HG02943 (cell line): Measurements from ENCODE around the gene CRIP2.

Experiments used
- ATAC-seq: cut with Tn5 transposase; IDR thresholded peaks from one replicate; pipeline ENCODE4 v1.9.1; 2021; ENCODE audit warnings: mild to moderate bottlenecking, low read depth, moderate library complexity; ENCODE audit not compliant: unreplicated experiment

CRIP2 gene, protein sequence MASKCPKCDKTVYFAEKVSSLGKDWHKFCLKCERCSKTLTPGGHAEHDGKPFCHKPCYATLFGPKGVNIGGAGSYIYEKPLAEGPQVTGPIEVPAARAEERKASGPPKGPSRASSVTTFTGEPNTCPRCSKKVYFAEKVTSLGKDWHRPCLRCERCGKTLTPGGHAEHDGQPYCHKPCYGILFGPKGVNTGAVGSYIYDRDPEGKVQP

GRCh38 chr14:105474483-105475268 is at the start of gene CRIP2:
Gene CRIP2 (plus strand): TSS chr14:105474821. CDS start chr14:105474863, 42 bp downstream.
- ATAC-seq = no peak

GRCh38 chr14:105424861-105425260 is 49.8 kb upstream of the CRIP2 start:
- ATAC-seq = no peak

GRCh38 chr14:105425823-105426247 is 48.8 kb upstream of the CRIP2 start:
- ATAC-seq = no peak

DNA sequence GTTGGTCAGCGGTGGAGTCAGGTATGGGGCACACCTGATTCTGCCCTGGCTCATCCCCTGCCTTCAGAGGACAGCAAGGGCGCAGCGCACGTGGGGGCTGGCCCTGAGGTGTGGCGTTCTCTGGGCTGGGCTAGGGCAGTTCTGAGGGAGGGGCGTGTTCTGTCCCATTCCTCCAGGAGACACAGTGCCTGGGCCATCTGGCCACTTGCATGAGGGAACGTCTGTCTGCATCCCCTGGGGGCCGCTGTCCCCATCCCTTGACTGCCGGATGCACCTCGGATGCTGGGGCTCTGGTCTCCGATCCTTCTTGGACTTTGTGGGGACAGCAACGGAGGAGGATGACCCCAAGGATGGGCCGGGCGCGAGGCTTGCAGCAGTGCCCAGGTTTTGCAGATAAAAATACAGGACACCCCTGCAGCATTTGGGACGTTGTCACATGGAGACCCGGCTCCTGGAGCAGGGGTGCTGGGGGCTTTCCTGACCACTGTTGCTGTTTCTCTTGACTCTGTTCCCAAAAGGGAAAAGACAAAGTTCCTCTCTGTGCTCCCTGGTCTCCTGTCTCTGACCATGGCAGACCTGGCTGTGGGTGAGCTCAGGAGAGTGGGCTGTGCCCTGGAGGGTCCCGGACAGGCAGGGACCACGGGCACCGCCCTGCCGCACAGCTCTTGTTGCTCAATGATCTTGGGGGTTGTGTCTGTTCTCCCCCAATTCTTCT is 48.0 kb upstream of the CRIP2 start:
- ATAC-seq = no peak

GRCh38 chr14:105427412-105427811 is 47.2 kb upstream of the CRIP2 start:
- no peak for ATAC-seq

GRCh38 chr14:105427936-105428485 is 46.6 kb upstream of the CRIP2 start:
- ATAC-seq = no peak

GRCh38 chr14:105430042-105430441 is 44.6 kb upstream of the CRIP2 start:
- no peak for ATAC-seq

DNA sequence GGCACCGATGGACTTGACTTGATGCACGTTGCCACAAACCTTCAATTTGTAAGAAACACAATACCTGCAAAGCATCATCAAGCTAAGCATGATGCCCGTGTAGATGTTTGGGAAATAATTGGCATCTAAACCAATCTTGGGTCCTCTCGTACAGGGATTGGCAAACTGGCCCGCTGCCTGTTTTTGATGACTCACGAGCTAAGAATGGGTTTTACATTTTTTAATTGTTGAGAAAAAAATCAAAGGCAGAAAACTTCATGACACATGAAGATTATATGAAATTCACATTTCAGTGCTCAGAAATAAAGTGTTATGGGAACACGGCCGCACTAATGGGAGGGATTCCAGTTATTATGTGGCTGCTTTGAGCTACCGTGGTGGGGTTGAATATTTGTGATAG is 44.1 kb upstream of the CRIP2 start:
- ATAC-seq = no peak

GRCh38 chr14:105431256-105431655 is 43.4 kb upstream of the CRIP2 start:
- no peak for ATAC-seq

DNA sequence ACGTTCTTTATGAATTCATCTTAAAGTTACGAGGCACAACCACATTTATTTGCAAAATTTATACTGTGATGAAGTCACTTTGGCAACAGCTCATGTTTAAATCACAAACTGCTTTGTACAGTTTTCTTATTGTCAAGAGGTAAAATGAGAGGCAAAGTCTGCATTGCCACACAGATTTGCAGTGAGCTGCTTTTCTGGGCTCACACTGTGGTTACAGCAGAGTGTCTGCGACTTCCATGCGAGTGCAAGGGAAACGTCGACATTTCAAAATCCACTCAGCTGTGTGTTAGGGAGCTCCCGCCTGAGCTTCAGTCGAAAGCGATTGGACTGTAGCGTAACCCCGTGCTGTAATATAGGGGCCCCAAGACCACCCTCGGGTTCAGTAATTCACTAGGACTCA is 42.0 kb upstream of the CRIP2 start:
- no peak for ATAC-seq

DNA sequence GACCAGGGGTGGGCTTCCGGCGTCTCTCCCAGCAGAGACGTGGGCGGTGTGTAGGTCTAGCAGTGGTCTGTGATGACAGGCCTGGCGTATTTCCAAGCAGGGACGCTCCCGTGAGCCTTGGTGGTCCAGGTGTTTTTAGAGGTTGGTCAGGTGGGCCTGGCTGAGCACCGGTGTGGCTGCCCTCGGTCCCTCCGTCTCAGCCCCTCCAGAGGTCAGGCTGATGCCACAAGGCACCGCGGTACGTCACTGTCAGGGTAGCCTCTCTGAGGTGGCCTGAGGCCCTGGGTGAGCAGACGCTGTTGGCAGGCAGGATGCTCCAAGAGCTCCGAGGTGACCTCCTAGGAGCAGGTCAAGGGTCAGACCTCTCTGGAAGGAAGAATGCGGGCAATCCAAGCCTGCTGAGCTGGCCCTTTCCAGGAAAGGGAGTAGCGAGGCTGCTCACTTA is 41.4 kb upstream of the CRIP2 start:
- no peak for ATAC-seq

GRCh38 chr14:105436402-105436801 is 38.2 kb upstream of the CRIP2 start:
- ATAC-seq = no peak

DNA sequence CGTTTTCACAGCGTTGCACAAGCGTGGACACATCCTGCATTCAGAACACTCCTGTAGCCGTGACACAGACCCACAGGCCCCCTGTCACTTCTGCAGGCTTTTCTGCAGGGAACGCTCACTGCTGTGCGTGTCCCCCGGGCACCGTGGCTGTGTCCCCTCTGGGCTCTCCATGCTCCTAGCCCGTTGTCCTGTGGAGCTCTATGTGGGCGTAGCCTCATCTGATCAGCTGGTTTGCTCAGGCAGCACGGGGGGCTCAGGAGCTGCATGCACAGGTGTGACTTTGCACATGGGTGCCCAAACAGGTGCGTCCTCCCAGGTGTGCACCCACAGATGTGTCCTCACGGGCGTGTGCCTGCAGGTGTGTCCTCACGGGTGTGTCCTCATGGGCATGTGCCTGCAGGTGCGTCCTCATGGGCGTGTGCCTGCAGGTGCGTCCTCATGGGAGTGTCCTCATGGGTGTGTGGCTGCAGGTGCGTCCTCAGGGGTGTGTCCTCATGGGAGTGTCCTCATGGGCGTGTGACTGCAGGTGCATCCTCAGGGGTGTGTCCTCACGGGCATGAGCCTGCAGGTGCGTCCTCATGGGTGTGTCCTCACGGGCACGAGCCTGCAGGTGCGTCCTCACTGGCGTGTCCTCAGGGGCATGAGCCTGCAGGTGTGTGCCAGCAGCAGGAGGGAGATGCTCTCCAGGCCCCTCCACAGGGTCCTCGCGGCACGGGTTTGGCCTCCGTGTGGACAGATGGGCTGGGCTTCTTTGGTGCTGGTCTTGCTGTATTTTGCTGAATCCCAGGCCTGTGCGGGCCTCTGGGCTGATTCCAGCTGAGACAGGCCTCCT is 37.5 kb upstream of the CRIP2 start:
- ATAC-seq = no peak

DNA sequence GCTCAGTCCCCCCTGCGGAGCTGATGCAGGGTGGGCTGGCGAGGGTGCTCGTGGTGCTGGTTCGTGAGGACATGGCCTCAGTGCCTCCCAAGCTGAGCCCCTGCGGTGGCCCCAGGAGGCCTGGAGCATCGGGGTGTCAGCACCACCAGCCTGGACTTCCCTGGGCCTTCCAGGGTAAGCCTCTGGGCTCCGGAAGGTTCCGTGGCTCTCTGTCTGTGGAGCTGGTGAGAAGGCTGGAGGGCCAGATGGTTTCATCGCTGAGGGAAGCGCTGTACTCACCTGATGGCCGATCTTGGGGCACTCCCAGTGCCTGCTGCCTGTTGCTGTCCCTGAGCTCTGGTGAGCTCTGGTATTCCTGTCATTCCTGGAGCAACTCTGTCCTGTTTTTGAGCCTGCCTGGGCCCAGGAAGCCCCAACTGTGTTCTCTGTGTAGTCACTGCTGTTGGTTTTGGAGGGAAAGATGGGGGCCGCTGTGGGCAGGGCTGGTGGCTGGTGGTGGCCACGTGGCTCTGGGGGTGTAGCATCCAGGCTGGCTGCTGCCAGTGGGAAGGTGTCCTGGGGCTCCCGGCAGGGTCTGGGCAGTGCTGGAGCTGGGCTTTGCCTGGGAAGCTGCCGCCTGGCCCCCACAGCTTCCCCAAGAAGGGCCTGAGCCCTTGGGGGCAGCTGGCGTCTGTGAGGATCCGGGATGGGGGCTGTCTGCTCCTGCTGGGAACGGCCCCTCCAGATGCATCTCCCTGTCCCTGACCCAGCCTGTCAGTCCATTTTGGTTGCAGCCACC is 36.7 kb upstream of the CRIP2 start:
- ATAC-seq = no peak

DNA sequence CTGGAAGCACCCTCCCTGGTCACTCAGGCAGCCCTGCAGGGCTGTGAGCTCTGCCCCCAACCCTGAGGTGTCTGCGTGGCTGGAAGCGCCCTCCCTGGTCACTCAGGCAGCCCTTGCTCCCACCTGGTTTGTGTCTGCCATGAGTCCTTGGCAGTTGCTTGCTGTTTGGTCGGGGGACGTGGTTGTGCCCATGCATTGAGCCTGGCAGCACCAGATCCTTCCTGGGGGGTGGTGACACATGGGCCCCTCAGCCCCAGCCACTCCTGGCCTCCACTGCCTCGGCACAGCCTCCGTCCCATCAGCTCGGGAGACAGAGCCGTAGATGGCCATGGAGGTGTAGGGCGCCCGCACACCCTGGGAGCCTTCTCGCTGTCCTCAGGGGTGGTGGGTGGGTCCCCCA is 35.4 kb upstream of the CRIP2 start:
- ATAC-seq = no peak

DNA sequence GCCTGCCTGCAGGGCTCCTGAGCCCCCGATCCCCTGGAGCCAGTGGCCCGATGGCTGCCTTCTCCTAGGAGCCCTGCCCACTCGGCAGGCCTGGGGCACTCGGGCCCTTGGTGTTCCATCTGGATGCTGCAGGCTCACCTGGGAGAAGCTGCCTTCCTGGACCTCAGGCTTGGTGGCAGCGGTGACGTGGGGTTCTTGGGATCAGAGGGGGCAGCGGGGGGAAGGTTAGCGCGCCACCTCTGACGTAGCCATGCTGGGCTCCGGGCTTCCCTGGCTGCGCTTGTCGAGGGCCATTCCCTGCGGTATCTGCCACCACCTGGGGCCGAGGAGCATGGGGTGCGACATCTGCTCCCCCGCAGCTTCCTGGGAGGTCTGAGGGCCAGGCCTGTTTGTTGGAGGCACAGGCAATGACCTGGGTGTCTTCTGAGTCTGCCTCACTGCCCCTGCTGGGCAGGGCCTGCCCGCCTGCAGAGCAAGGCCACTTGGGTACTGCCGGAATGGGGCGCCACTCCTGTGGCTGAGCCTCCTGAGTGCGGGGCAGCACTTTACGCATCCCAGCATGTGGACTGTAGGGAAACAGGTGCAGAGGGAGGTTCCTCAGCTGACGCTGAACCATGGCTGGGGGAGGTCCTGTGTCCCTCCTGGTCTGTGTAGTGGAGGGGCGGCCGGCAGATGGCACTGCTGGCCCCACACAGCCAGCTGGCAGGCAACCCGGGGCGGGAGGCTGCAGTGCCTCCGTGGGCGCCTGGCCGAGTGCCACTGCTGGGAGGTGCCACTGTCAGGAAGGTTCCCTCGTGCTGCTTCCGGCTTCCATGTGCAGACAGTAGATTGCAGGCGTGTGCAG is 34.7 kb upstream of the CRIP2 start:
- no peak for ATAC-seq

DNA sequence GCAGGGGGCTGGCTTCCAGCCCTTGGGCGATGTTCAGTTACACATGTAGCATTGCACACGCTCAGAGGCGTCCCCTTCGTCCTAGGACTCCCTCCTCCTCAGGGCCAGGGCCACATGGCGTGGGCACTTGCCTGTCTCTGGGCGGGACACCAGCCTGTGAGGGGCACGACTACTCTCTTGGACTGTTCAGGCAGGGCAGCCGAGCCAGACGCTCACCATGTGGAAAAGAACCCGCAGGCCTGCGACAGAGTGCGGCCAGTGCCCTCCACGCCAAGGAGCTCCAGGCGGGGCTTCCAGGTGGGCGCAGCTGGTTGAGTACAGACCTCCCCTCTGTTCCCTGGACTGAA is 34.1 kb upstream of the CRIP2 start:
- no peak for ATAC-seq

DNA sequence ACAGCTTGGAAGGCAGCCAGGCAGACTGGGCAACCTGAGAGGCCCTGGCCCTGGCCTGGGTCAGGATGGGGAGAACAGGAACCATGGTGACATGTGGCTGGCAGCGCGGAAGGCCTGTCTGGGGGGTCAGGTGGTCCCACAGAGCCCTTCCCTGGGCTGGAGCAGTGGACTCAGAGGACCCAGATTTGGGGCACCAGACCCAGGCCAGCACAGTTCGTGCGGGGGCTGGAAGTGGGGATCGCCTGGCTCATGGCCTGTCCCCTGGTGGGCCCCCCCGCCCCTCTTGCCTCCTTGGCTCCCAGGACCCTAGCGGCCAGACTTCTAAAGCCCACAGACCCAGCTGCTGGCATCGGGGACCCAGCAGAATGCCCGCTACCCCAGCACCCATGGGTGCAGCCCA is 33.6 kb upstream of the CRIP2 start:
- ATAC-seq = no peak

DNA sequence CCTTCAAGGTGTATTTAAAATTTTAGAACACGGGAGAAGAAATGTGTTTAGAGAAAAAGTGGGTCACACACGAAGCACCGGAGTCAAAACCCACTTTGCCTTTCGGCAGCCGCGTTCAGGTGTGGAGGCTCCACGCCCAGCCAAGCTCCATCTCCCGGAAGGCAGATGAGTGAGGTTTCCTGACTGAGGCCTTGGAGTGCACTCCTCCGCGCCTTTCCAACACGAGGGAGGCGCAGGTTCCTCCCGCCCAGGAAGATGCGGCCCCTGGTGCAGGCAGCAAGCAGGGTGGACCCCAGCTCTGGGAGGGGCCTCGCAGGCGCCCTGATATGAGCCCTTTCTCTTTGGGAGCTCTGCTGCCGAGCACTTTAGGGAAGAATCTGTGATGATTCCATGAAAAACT is 32.5 kb upstream of the CRIP2 start:
- no peak for ATAC-seq
